ENCODE measurements around the gene SUSD1.

The SUSD1 gene

GRCh38 chr9:112120030-112120341 lies 55.1 kb downstream of the SUSD1 start:
- DNase-seq (ENCODE audit: low spot score), result no peak
- TF ChIP-seq CTCF (conservative IDR thresholded peaks at IDR 0.05; ENCODE audit: low read depth), result no peak
- ChIA-PET POLR2A (ENCODE audit: low non-redundant PET) (no interaction called here), CTCF (interaction anchor here (0.9 to 1.4 kb wide), 2 partner anchors 240 to 573 kb away, joined by 4 to 6 read pairs; no protein-coding TSS in a partner anchor)
- H3K27ac ChIP-seq, result no peak overlapping the region

GRCh38 chr9:112119225-112120029 lies 55.7 kb downstream of the SUSD1 start:
- CTCF ChIA-PET, result no interaction called here

GRCh38 chr9:112118009-112118408 lies 57.1 kb downstream of the SUSD1 start:
- H3K27ac ChIP-seq, result no peak overlapping the region
- DNase-seq (ENCODE audit: low spot score), result no peak
- POLR2A ChIA-PET (ENCODE audit: low non-redundant PET), result no interaction called here
- CTCF ChIA-PET, result interaction anchor here (0.7 kb wide), 1 partner anchor 118 kb away, joined by 7 read pairs; no protein-coding TSS in a partner anchor
- no peak for TF ChIP-seq CTCF (conservative IDR thresholded peaks at IDR 0.05; ENCODE audit: low read depth)

More at GRCh38 chr9:112119225-112120029, 55.7 kb downstream of the SUSD1 start:
- no peak overlapping the region for H3K27ac ChIP-seq
- POLR2A ChIA-PET (ENCODE audit: low non-redundant PET), result no interaction called here
- TF ChIP-seq CTCF (conservative IDR thresholded peaks at IDR 0.05; ENCODE audit: low read depth), result no peak
- peak; percentile 56 for DNase-seq (ENCODE audit: low spot score)

GRCh38 chr9:112115970-112116753 lies 58.9 kb downstream of the SUSD1 start:
- no peak for TF ChIP-seq CTCF (conservative IDR thresholded peaks at IDR 0.05; ENCODE audit: low read depth)
- H3K27ac ChIP-seq, result no peak overlapping the region
- POLR2A ChIA-PET (ENCODE audit: low non-redundant PET), result no interaction called here
- CTCF ChIA-PET, result no interaction called here
- DNase-seq (ENCODE audit: low spot score), result no peak

- no peak for TF ChIP-seq CTCF (conservative IDR thresholded peaks at IDR 0.05; ENCODE audit: low read depth)
- DNase-seq (ENCODE audit: low spot score), result no peak
- ChIA-PET CTCF (no interaction called here), POLR2A (ENCODE audit: low non-redundant PET) (interaction anchor here (0.8 kb wide), 1 partner anchor 218 kb away, joined by 4 read pairs; the partner anchor contains the start of gene PTBP3)
- no peak overlapping the region for H3K27ac ChIP-seq
Measured at GRCh38 chr9:112115109-112115508, 60.0 kb downstream of the SUSD1 start.

- no peak overlapping the region; the same call in 1 of the 2 replicates for H3K27ac ChIP-seq
- CTCF ChIA-PET, result interaction anchor here (0.5 to 2.8 kb wide), 54 partner anchors 9 to 766 kb away, joined by 3 to 37 read pairs (median 3); partner anchors contain the start of genes HSDL2 and PTBP3
- peak; percentile 86 for DNase-seq (ENCODE audit: low spot score)
- POLR2A ChIA-PET (ENCODE audit: low non-redundant PET), result interaction anchor here (0.5 to 1.4 kb wide), 4 partner anchors 67 to 266 kb away, joined by 3 to 4 read pairs (median 3); partner anchors contain the start of genes HSDL2 and PTBP3
- no peak; the same call in 1 of the 2 replicates for TF ChIP-seq CTCF (conservative IDR thresholded peaks at IDR 0.05; ENCODE audit: low read depth)
Measured at GRCh38 chr9:112112941-112113681, 62.0 kb downstream of the SUSD1 start.
